HG02981 (cell line): Measurements from ENCODE around the gene DAD1.
"Not testable (repeated sequence)": the region's sequence is repeated elsewhere in the genome, so short reads cannot be mapped to it uniquely, and the experiment has no call there.

Experiments used
- ATAC-seq: cut with Tn5 transposase; IDR thresholded peaks from one replicate; pipeline ENCODE4 v1.9.1; 2021; ENCODE audit warnings: mild to moderate bottlenecking, moderate library complexity; ENCODE audit not compliant: unreplicated experiment

DAD1 gene

GRCh38 chr14:22553861-22554497, 35.0 kb downstream of the DAD1 start:
- ATAC-seq = not testable (repeated sequence)

GRCh38 chr14:22553445-22553844, 35.6 kb downstream of the DAD1 start:
- ATAC-seq = no peak

GRCh38 chr14:22552827-22553076, 36.3 kb downstream of the DAD1 start:
- ATAC-seq = no peak

- ATAC-seq = no peak
These were observed 36.8 kb downstream of the DAD1 start for GRCh38 chr14:22552001-22552826.

- ATAC-seq = no peak
These were observed 37.4 kb downstream of the DAD1 start for GRCh38 chr14:22551605-22551997.

- no peak for ATAC-seq
These were observed 38.9 kb downstream of the DAD1 start for GRCh38 chr14:22549981-22550673.

- no peak for ATAC-seq
These were observed 39.6 kb downstream of the DAD1 start for GRCh38 chr14:22549324-22549962.

GRCh38 chr14:22547948-22548750, 40.9 kb downstream of the DAD1 start:
- no peak for ATAC-seq

- ATAC-seq = no peak
These were observed 41.6 kb downstream of the DAD1 start for GRCh38 chr14:22547313-22547947.

- no peak for ATAC-seq
These were observed 42.3 kb downstream of the DAD1 start for GRCh38 chr14:22546722-22547071.

GRCh38 chr14:22545842-22546721, 42.9 kb downstream of the DAD1 start:
- ATAC-seq = no peak

GRCh38 chr14:22544881-22545420, 44.1 kb downstream of the DAD1 start:
- no peak for ATAC-seq

GRCh38 chr14:22544406-22544805, 44.6 kb downstream of the DAD1 start:
- no peak for ATAC-seq

- ATAC-seq = not testable (repeated sequence)
These were observed 45.3 kb downstream of the DAD1 start for GRCh38 chr14:22543570-22544357.

- ATAC-seq = no peak
These were observed 46.7 kb downstream of the DAD1 start for GRCh38 chr14:22542360-22542759.

- no peak for ATAC-seq
These were observed 47.3 kb downstream of the DAD1 start for GRCh38 chr14:22541721-22542120.

GRCh38 chr14:22540811-22541360, 48.1 kb downstream of the DAD1 start:
- no peak for ATAC-seq

- no peak for ATAC-seq
These were observed 48.7 kb downstream of the DAD1 start for GRCh38 chr14:22540293-22540692.
